ENCODE data around the gene DDIAS.
A peak's percentile ranks its signal among the peaks of the same experiment; 100 is the strongest.
"Not testable (repeated sequence)": the region's sequence is repeated elsewhere in the genome, so short reads cannot be mapped to it uniquely, and the experiment has no call there.

The DDIAS gene

GRCh38 chr11:82967381-82967780, 65.8 kb downstream of the DDIAS start:
- no peak for DNase-seq (ENCODE audit: low read depth, low spot score)

- no peak for DNase-seq (ENCODE audit: low read depth, low spot score)
Observed at GRCh38 chr11:82969811-82970210, 68.3 kb downstream of the DDIAS start.

GRCh38 chr11:82970507-82971083, 69.1 kb downstream of the DDIAS start:
- peak; percentile 39 for DNase-seq (ENCODE audit: low read depth, low spot score)

- not testable (repeated sequence) for DNase-seq (ENCODE audit: low read depth, low spot score)
Observed at GRCh38 chr11:82971519-82971946, 70.0 kb downstream of the DDIAS start.

- DNase-seq (ENCODE audit: low read depth, low spot score), result no peak
Observed at GRCh38 chr11:82972103-82972502, 70.6 kb downstream of the DDIAS start.

- DNase-seq (ENCODE audit: low read depth, low spot score), result no peak
Observed at GRCh38 chr11:82974135-82974534, 72.6 kb downstream of the DDIAS start.

GRCh38 chr11:82974851-82975250, 73.3 kb downstream of the DDIAS start:
- no peak for DNase-seq (ENCODE audit: low read depth, low spot score)

GRCh38 chr11:82975882-82976281, 74.3 kb downstream of the DDIAS start:
- peak; percentile 51 for DNase-seq (ENCODE audit: low read depth, low spot score)

GRCh38 chr11:82976786-82977185, 75.2 kb downstream of the DDIAS start:
- DNase-seq (ENCODE audit: low read depth, low spot score), result no peak

- no peak for DNase-seq (ENCODE audit: low read depth, low spot score)
Observed at GRCh38 chr11:82978422-82979099, 77.0 kb downstream of the DDIAS start.

- DNase-seq (ENCODE audit: low read depth, low spot score), result no peak
Observed at GRCh38 chr11:82979824-82980223, 78.3 kb downstream of the DDIAS start.

- DNase-seq (ENCODE audit: low read depth, low spot score), result no peak
Observed at GRCh38 chr11:82980292-82980691, 78.8 kb downstream of the DDIAS start.

- no peak for DNase-seq (ENCODE audit: low read depth, low spot score)
Observed at GRCh38 chr11:82980947-82981346, 79.4 kb downstream of the DDIAS start.

GRCh38 chr11:82981852-82982251, 80.3 kb downstream of the DDIAS start:
- no peak for DNase-seq (ENCODE audit: low read depth, low spot score)

Data from ELF-1 (cell line).